GM12873 (cell line): ENCODE measurements around the gene CMSS1.

Experiments
- TF ChIP-seq, protein P1 (sequence below): IDR thresholded peaks from 2 replicates; pipeline ENCODE4 v1.5.1; 2012; ENCODE audit warnings: low read depth, mild to moderate bottlenecking, moderate library complexity, low read length, control low read depth; ENCODE audit not compliant: insufficient read depth; ENCODE audit errors: missing control alignments

The CMSS1 gene

DNA sequence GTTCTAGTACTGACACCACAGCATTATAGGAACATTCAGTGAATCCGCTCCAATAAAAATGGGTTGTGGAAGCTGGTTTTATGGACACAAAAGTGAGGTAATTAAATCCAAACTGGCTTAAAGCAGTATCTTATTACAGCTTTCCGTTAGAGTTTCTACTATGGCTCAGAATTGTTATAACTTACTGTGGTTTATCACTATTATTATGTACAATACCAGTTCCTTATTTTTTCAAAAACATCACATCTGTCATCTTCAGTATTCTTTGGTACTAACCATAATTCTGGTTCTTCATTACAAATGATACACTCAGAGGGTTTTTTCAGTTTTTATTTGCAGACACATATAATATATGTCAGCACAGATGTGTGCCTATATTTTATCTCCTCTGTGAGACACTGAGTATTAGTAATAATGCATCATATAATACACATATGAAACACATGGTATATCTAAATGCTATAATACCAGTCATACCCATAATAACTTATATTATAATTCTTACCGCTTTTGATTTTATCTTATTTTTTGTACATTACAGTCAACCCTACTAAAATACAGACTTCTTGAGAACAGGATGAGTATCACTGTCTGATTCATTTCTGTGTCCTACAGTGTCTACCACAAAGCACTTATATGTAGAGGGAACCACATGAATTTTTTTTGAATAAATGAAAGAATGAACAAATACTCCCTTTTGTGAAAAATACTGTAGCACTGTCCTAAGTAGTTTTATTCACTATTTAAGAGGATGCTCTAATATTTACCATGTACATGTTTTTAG lies 39.0 kb downstream of the CMSS1 start:
- TF ChIP-seq, protein P1, sequence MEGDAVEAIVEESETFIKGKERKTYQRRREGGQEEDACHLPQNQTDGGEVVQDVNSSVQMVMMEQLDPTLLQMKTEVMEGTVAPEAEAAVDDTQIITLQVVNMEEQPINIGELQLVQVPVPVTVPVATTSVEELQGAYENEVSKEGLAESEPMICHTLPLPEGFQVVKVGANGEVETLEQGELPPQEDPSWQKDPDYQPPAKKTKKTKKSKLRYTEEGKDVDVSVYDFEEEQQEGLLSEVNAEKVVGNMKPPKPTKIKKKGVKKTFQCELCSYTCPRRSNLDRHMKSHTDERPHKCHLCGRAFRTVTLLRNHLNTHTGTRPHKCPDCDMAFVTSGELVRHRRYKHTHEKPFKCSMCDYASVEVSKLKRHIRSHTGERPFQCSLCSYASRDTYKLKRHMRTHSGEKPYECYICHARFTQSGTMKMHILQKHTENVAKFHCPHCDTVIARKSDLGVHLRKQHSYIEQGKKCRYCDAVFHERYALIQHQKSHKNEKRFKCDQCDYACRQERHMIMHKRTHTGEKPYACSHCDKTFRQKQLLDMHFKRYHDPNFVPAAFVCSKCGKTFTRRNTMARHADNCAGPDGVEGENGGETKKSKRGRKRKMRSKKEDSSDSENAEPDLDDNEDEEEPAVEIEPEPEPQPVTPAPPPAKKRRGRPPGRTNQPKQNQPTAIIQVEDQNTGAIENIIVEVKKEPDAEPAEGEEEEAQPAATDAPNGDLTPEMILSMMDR = no peak

DNA sequence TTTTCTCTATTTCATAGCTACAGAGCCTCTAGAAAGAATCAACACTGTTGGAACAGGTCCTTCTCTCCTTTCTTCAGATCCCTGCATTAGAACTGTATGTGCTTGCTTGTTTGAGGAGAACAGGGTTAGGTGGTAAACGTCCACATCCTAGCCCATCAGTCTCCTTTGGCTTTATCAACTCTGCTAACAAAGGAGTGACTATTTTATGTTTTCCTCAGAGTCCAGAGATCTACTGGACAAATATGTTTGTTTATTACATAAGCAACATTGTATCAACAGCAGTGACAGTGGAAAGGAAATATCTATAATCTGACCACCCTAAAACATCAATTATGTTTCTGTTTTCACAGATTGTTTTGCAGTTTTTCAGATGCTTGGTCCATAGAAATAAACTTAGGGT lies 39.6 kb downstream of the CMSS1 start:
- TF ChIP-seq, protein P1 = no peak

DNA sequence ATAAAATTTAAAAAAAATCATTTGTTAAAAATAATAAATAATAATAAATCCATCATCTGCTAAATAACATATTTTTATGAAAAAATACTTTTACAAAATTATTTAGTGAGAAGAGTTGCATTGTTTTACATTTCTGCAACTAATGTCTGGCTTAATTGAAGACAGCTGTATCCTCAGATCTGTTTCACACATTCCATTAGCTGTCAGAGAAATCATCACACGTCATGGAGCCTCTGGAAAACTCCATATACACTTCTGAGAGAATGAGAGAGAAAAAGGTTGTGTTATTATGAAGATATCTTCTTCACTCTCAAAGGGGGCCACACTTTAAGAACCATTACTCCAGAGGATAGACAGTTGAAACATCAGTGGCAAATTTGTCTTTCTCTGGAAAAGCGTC lies 40.8 kb downstream of the CMSS1 start:
- TF ChIP-seq, protein P1 = no peak

DNA sequence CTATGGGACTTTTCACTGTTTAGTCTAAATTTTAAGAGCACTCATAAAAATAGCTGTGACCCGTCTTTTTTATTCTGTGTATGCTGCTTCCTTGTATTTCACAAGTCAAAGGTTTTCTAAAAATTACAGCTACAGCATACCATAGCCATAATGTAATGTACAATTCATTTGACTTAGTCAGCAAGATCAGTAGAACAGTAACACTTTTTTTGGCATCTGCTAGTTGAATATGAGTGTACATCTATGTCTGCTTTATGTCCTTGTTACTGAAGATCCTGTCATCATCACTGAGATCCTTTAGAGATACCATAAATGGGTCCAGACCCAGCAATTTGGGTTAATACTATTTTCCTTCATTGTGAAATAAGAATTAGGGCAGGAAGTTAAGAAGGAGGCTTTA lies 42.2 kb downstream of the CMSS1 start:
- TF ChIP-seq, protein P1 = no peak

DNA sequence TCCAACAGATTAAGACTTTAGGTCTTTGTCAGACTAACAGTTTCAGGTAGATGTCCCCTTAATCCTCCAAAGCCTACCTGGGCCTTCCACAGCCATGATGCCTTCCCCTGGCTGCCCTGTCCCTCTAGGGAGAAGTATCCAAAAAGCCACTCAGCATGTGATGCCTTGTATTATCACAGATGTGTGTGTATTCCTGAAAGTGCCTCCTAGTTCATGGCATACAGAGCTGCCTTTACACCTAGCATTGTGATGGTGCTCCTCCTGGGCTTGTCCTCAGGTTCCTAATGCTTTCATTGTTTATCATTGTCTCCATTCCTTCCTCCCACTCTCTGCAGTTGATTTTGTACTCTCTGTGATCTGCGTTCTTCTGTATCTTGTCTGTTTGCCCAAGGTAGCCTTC lies 43.6 kb downstream of the CMSS1 start:
- TF ChIP-seq, protein P1 = no peak

DNA sequence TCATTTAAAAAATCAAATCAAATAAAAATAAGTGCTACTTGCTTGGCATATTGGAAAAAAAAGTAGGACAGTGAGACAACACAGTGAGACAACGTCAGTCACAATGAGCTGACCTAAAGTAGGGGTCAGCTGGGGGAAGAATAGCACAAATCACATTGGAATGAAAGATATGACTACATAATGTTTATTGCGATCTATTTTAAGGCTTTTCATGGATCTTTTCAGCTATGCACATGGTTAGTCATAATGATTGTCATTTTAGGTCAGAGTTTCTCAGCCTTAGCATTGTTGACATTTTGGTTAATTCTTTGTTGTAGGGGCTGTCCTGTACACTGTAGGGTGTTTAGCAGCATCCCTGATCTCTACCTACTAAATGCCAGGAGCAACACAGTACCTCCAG lies 44.5 kb downstream of the CMSS1 start:
- TF ChIP-seq, protein P1 = no peak

DNA sequence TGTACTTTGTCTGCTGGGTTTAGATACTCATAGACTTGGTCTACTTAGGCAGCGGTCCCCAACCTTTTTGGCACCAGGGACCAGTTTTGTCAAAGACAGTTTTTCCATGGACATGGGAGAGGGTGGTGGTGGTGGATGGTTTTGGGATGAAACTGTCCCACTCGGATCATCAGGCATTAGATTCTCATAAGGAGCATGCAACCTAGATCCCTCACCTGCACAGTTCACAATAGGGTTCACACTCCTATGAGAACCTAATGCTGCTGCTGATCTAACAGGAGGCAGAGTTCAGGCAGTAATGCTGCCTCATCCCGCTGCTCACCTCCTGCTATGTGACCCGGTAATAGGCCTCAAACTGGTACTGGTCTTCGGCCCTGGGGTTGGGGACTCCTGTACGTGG lies 45.3 kb downstream of the CMSS1 start:
- TF ChIP-seq, protein P1 = no peak
